A673 (cell line): Measurements from ENCODE around the gene P2RX6.

ENCODE experiments used
- EZH2 ChIP-seq: fragments of 200-600 bp; sonication (generic); IDR thresholded peaks from 2 replicates; pipeline ENCODE4 v1.6.1; 2017; ENCODE audit warnings: borderline replicate concordance, low read depth, mild to moderate bottlenecking, mixed read lengths, antibody characterized with exemption, low read length; ENCODE audit not compliant: poor library complexity, severe bottlenecking
- TF ChIP-seq, protein P1 (sequence below): fragments of 300-800, 200-600 bp; sonication (generic); conservative IDR thresholded peaks from 2 replicates; pipeline ENCODE4 v1.5.1; 2017; ENCODE audit warnings: low read depth, mild to moderate bottlenecking, antibody characterized with exemption, low read length, moderate library complexity, mixed read lengths

- TF ChIP-seq, protein P1, sequence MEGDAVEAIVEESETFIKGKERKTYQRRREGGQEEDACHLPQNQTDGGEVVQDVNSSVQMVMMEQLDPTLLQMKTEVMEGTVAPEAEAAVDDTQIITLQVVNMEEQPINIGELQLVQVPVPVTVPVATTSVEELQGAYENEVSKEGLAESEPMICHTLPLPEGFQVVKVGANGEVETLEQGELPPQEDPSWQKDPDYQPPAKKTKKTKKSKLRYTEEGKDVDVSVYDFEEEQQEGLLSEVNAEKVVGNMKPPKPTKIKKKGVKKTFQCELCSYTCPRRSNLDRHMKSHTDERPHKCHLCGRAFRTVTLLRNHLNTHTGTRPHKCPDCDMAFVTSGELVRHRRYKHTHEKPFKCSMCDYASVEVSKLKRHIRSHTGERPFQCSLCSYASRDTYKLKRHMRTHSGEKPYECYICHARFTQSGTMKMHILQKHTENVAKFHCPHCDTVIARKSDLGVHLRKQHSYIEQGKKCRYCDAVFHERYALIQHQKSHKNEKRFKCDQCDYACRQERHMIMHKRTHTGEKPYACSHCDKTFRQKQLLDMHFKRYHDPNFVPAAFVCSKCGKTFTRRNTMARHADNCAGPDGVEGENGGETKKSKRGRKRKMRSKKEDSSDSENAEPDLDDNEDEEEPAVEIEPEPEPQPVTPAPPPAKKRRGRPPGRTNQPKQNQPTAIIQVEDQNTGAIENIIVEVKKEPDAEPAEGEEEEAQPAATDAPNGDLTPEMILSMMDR = no peak
- TF ChIP-seq EZH2 = no peak
These were observed 36.3 kb downstream of the P2RX6 start for GRCh38 chr22:21051145-21051830.
